GM18505 (cell line): ENCODE results near the gene CCIN.
"Not testable (repeated sequence)": the region's sequence is repeated elsewhere in the genome, so short reads cannot be mapped to it uniquely, and the experiment has no call there.

Experiments used
- ATAC-seq: cut with Tn5 transposase; IDR thresholded peaks from one replicate; pipeline ENCODE4 v1.9.1; 2021; ENCODE audit not compliant: unreplicated experiment
- POLR2A ChIP-seq: IDR thresholded peaks from 4 replicates; pipeline ENCODE4 v1.6.1; 2011; ENCODE audit warnings: borderline replicate concordance; ENCODE audit not compliant: insufficient read depth, insufficient read length; ENCODE audit errors: extremely low read depth

The CCIN gene

GRCh38 chr9:36156116-36156515, 13.1 kb upstream of the CCIN start:
- no peak for TF ChIP-seq POLR2A
- ATAC-seq: no peak

- ATAC-seq: no peak
Observed at GRCh38 chr9:36158122-36158521, 11.1 kb upstream of the CCIN start.

GRCh38 chr9:36158917-36159316, 10.3 kb upstream of the CCIN start:
- no peak for TF ChIP-seq POLR2A
- ATAC-seq: no peak

More at GRCh38 chr9:36158122-36158521, 11.1 kb upstream of the CCIN start:
- no peak for TF ChIP-seq POLR2A

DNA sequence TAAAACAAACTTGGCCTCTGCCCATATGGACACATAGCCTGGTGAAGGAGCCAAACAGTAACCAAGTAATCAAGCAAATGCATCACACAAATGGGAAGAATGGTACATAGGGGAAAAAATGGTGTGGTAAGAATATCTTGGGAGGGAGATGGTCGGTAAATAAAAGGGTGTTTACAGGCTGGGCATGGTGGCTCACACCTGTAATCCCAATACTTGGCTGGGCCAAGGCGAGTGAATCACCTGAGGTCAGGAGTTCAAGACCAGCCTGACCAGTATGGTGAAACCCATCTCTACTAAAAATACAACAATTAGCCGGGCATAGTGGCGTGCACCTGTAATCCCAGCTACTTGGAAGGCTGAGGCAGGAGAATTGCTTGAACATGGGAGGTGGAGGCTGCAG, 9.7 kb upstream of the CCIN start:
- ATAC-seq: not testable (repeated sequence)

- ATAC-seq: not testable (repeated sequence)
Observed at GRCh38 chr9:36160126-36160525, 9.1 kb upstream of the CCIN start.

DNA sequence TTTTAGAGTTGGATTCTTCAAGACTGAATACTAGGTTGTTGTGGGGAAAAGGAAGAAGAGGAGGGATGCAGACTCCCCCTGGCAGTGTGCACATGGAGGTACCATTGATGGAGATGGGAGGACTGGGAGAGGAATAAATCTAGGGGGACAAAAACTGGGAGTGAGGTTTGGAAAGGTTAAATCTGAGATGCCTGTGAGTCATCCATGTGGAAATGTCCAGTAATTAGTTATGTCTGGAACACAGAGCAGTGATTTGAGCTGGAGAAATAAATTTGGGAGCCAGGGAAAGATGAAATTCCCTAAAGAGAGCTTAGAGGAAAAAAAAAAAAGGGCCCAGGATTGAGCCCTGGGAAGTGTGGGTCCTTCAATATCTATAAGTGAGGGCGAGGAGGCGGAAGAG, 8.0 kb upstream of the CCIN start:
- ATAC-seq: no peak
- no peak for TF ChIP-seq POLR2A

DNA sequence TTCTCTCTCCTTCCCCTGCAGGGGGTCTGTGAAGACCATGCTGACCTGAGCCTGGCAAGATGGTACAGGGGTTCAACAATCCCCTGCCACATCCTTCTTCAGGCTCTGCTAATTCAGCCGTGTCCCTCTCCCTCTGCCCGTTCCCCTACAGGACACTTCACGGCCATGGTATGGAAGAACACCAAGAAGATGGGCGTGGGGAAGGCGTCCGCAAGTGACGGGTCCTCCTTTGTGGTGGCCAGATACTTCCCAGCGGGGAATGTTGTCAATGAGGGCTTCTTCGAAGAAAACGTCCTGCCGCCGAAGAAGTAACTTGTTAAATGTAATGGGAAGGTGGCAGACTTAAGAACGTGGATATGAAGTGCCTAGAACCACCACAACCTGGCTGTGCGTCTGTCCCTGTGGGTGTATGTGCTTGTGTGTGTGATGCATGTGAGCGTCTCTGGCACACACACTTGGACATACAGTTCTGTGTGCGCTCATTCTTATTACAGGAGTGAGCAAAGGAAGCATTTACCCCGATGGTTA, 6.9 kb upstream of the CCIN start:
- no peak for ATAC-seq
- TF ChIP-seq POLR2A: no peak

DNA sequence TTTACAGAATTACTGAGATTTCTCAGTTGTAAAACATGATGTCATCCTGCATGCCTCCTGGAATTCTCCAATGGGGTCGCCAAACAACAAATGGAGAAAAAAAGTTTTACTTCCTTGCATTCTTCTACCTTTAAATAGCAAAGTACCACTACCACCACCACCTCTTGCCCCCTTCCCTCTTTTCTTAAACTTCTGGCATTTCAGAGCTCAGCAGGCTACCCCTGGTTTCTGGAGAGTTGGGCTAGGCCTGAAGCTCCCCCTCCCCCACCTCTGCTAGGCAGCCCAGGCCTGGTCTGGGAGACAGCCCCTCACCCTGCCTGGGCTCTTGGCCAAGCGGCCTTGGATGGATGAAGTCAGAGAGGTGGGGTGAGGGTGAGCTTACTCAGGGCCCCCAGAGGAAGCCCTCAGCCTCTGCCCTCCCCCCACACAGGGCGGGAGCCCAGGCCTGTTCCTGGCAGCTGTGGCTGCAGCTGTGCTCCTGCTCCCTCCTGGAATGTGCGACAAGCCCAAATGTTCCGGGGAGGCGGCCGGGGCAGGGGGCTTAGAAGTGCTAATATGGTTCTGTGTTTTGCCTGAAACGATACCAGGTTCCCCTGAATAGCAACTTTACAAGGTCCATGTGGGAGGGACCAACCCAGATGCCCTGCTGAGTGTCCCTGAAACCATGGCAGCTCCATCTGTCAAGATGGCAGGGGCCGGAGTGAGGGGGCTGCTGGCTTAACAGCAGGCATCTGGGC, 6.0 kb upstream of the CCIN start:
- ATAC-seq: no peak

GRCh38 chr9:36163786-36164170, 5.4 kb upstream of the CCIN start:
- TF ChIP-seq POLR2A: no peak
- no peak for ATAC-seq

More for the DNA sequence above, 6.0 kb upstream of the CCIN start:
- no peak for TF ChIP-seq POLR2A

GRCh38 chr9:36164372-36164771, 4.8 kb upstream of the CCIN start:
- TF ChIP-seq POLR2A: no peak
- no peak for ATAC-seq

DNA sequence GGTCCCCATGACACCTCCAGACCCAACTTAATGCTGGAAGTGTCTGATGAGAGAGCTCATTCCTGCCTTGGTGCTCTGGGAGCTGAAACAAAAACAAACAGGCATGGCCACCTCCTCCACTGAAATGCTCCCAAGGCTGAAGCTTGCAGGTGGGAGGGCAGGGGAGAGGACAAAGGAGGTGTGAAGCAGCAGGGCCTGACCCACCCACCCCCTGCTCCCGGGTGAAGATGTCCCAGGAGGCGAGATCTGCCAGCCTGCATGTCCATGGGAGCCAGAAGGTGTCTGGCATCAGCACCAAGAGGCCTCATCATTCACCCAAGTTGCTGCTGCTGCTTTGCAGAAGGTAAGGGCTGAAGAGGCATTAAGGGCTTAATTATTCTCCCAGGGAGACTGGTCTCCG, 4.2 kb upstream of the CCIN start:
- no peak for TF ChIP-seq POLR2A
- no peak for ATAC-seq

GRCh38 chr9:36165826-36166167, 3.4 kb upstream of the CCIN start:
- no peak for ATAC-seq

GRCh38 chr9:36166168-36166927, 2.8 kb upstream of the CCIN start:
- no peak for TF ChIP-seq POLR2A

More at GRCh38 chr9:36165826-36166167, 3.4 kb upstream of the CCIN start:
- no peak for TF ChIP-seq POLR2A

DNA sequence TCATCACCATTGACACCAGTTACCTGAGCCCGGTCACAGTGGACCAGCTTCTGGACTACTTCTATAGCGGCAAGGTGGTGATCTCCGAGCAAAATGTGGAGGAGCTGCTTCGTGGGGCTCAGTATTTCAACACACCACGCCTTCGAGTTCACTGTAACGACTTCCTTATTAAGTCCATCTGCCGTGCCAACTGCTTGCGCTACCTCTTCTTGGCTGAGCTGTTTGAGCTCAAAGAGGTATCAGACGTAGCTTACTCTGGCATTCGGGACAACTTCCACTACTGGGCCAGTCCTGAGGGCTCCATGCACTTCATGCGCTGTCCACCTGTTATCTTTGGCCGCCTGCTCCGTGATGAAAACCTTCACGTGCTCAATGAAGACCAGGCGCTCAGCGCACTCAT, 520 bp downstream of the CCIN start:
- ATAC-seq: no peak
- TF ChIP-seq POLR2A: no peak

More at GRCh38 chr9:36166168-36166927, 2.8 kb upstream of the CCIN start:
- ATAC-seq: peak; percentile 90

- no peak for TF ChIP-seq POLR2A
- ATAC-seq: no peak
Observed at GRCh38 chr9:36170531-36170930, 1.3 kb downstream of the CCIN start.

- no peak for TF ChIP-seq POLR2A
- ATAC-seq: no peak
Observed at GRCh38 chr9:36173861-36174260, 4.7 kb downstream of the CCIN start.
